Measurements from ENCODE around the gene OSCAR. TPM values are rescaled to one million over a fixed set of nuclear protein-coding genes. Genes with fewer than 3 reads are reported as not detected.
"Not testable (repeated sequence)": the region's sequence is repeated elsewhere in the genome, so short reads cannot be mapped to it uniquely, and the experiment has no call there.

Gene OSCAR
- total RNA-seq, 2 donors from 2014 or later = 0.20 to 0.44 TPM

DNA sequence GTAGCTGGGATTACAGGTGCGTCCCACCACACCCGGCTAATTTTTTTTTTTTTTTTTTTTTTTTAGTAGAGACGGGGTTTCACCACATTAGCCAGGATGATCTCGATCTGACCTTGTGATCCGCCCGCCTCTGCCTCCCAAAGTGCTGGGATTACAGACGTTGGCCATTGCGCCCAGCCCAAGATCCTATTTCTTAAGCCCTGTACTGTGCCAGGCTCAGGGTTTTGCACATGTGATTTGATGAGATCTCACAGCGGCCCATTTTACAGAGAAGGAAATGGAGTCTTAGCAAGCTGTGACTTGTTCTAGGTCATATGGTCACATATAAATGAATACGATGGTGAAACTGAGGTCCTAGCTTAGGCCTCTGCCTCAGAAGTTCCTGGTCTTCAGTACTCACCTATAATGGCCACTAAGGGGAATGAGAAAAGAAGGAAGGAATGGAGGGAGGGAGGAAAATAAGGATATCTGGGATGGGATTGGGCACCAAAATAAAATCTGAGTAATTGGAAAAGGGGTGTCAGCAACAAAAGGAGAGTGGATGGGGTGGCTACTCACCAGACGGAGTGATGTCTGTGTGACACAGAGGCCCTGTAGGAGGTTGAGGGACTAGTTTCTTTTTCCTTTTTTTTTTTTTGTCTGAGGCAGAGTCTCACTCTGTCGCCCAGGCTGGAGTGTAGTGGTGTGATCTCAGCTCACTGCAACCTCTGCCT is 1.3 kb downstream of the OSCAR start:
- Mint-ChIP-seq H3K4me3 (no peak overlapping the region), H3K36me3 (ENCODE audit: low read depth) (no peaks in the 10 kb centered on the region), H3K9me3 (peaks cover 6% of the 10 kb centered on the region), H3K27ac (no peak overlapping the region), H3K4me1 (peaks cover 3% of the 10 kb centered on the region), H3K27me3 (ENCODE audit: insufficient read depth) (peaks cover 26% of the 10 kb centered on the region)
- Histone ChIP-seq H3K9ac (ENCODE audit: extremely low read depth, low read length, poor library complexity, severe bottlenecking) (no peak overlapping the region), H3K36me3 (ENCODE audit: control insufficient read depth, insufficient read depth, low read length) (no peaks in the 10 kb centered on the region), H3K9me3 (ENCODE audit: control insufficient read depth, low read length) (no peaks in the 10 kb centered on the region), H3K27me3 (ENCODE audit: control insufficient read depth, insufficient read depth, low read length, poor library complexity, severe bottlenecking) (peaks cover 28% of the 10 kb centered on the region), H3K4me3 (ENCODE audit: low read length) (no peak overlapping the region), H3K4me1 (ENCODE audit: control insufficient read depth, insufficient read depth, low read length) (no peaks in the 10 kb centered on the region), H3K27ac (ENCODE audit: low read depth, low read length) (no peak overlapping the region)
- no peak for DNase-seq
- TF ChIP-seq, protein P1, sequence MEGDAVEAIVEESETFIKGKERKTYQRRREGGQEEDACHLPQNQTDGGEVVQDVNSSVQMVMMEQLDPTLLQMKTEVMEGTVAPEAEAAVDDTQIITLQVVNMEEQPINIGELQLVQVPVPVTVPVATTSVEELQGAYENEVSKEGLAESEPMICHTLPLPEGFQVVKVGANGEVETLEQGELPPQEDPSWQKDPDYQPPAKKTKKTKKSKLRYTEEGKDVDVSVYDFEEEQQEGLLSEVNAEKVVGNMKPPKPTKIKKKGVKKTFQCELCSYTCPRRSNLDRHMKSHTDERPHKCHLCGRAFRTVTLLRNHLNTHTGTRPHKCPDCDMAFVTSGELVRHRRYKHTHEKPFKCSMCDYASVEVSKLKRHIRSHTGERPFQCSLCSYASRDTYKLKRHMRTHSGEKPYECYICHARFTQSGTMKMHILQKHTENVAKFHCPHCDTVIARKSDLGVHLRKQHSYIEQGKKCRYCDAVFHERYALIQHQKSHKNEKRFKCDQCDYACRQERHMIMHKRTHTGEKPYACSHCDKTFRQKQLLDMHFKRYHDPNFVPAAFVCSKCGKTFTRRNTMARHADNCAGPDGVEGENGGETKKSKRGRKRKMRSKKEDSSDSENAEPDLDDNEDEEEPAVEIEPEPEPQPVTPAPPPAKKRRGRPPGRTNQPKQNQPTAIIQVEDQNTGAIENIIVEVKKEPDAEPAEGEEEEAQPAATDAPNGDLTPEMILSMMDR (conservative IDR thresholded peaks at IDR 0.05) = no peak
- 94 to 95% methylated on average over 6 to 10 of the region's 12 CpGs for WGBS, 2 experiments (ENCODE audit: insufficient coverage in 1 of 2, insufficient read length in 1 of 2)

DNA sequence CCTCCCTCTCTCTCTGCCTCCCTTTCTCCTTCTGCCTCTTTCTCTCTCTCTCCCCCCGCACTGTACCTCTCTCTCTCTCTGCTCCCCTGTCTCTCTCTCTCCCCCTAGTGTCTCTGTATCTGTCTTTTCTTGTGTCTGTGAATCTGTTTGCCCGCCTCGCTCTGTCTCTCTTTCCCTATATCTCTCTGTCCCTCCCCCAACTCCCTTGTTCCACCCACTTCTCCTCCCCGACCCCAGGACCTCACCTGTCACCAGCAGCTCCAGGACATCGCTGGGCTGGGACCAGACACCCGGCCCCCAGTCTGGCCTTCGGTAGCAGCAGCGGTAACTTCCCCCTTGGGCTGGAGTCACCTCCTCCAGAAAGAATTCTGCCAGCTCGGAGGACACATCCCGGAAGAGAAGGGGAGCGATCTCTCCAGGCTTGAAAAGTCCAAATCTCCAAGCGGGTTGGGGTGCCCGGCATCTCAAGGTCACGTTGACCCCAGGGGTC is 3.9 kb downstream of the OSCAR start:
- Histone ChIP-seq H3K27ac (ENCODE audit: low read depth, low read length) (no peak overlapping the region), H3K4me1 (ENCODE audit: control insufficient read depth, insufficient read depth, low read length) (no peaks in the 10 kb centered on the region), H3K27me3 (ENCODE audit: control insufficient read depth, insufficient read depth, low read length, poor library complexity, severe bottlenecking) (peaks cover 31% of the 10 kb centered on the region), H3K9ac (ENCODE audit: extremely low read depth, low read length, poor library complexity, severe bottlenecking) (no peak overlapping the region), H3K9me3 (ENCODE audit: control insufficient read depth, low read length) (no peaks in the 10 kb centered on the region), H3K4me3 (ENCODE audit: low read length) (peak overlapping the region; percentile 62), H3K36me3 (ENCODE audit: control insufficient read depth, insufficient read depth, low read length) (no peaks in the 10 kb centered on the region)
- Mint-ChIP-seq H3K4me1 (no peaks in the 10 kb centered on the region), H3K9me3 (peaks cover 17% of the 10 kb centered on the region), H3K36me3 (ENCODE audit: low read depth) (no peaks in the 10 kb centered on the region), H3K27ac (no peak overlapping the region), H3K27me3 (ENCODE audit: insufficient read depth) (peaks cover 42% of the 10 kb centered on the region), H3K4me3 (peak overlapping the region; percentile 45)
- TF ChIP-seq, protein P1 (conservative IDR thresholded peaks at IDR 0.05) = no peak
- 15 to 29% methylated on average over 10 to 14 of the region's 14 CpGs for WGBS, 2 experiments (ENCODE audit: insufficient coverage in 1 of 2, insufficient read length in 1 of 2)
- peak; percentile 77 for DNase-seq

DNA sequence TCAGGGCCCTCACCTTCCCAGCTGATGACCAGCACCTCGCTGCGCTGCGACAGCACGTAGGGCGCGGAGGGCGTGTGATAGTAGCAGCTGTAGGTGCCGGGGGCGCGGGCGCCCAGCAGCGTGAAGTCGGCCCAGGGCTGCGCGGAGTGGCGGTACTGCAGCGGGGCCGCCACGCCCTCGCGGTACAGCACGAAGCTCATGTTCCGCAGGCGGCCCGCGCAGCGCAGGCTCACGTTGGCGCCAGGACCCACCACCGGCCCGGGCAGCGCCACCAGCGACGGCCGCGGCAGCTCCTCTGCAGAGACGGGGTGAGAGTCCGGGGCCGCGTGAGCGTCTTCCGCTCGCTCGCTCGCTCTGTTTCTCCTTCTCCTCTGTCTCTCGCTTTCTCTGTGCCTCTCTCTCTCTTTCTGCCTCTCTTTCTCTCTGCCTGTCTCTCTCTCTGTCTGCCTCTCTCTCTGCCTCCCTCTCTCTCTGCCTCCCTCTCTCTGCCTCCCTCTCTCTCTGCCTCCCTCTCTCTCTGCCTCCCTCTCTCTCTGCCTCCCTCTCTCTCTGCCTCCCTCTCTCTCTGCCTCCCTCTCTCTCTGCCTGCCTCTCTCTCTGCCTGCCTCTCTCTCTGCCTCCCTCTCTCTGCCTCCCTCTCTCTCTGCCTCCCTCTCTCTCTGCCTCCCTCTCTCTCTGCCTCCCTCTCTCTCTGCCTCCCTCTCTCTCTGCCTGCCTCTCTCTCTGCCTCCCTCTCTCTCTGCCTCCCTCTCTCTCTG is 4.6 kb downstream of the OSCAR start:
- H3K9me3 ChIP-seq (ENCODE audit: control insufficient read depth, low read length); H3K4me1 ChIP-seq (ENCODE audit: control insufficient read depth, insufficient read depth, low read length); H3K36me3 ChIP-seq (ENCODE audit: control insufficient read depth, insufficient read depth, low read length); H3K27ac Mint-ChIP-seq; H3K9ac ChIP-seq (ENCODE audit: extremely low read depth, low read length, poor library complexity, severe bottlenecking); H3K27ac ChIP-seq (ENCODE audit: low read depth, low read length); H3K36me3 Mint-ChIP-seq (ENCODE audit: low read depth); H3K4me1 Mint-ChIP-seq: not testable (repeated sequence)
- Mint-ChIP-seq H3K4me3 (peak overlapping the region; percentile 45), H3K9me3 (peaks cover 17% of the 10 kb centered on the region), H3K27me3 (ENCODE audit: insufficient read depth) (peaks cover 46% of the 10 kb centered on the region)
- H3K4me3 ChIP-seq (ENCODE audit: low read length) = peak overlapping the region; percentile 62
- TF ChIP-seq, protein P1 (conservative IDR thresholded peaks at IDR 0.05) = peak; percentile 30
- H3K27me3 ChIP-seq (ENCODE audit: control insufficient read depth, insufficient read depth, low read length, poor library complexity, severe bottlenecking) = peaks cover 31% of the 10 kb centered on the region
- 3 to 4% methylated on average over 19 to 46 of the region's 46 CpGs for WGBS, 2 experiments (ENCODE audit: insufficient coverage in 1 of 2, insufficient read length in 1 of 2)
- DNase-seq = peak; percentile 87

Data from endodermal cell (in vitro differentiated cells).